Inflammatory macrophage (primary cell): Measurements from ENCODE around the gene BRAF.
"Not testable (repeated sequence)": the region's sequence is repeated elsewhere in the genome, so short reads cannot be mapped to it uniquely, and the experiment has no call there.

Experiments used
- DNase-seq, 2 donors: peaks; one replicate each; pipeline ENCODE4 v3.0.0-alpha.2; 2020 to 2022
- total RNA-seq, 18 experiments: gene quantifications; one replicate each; lab custom pipeline; 2026; ENCODE audit warnings: mixed read lengths in 6 of 18, inconsistent platforms in 2 of 18; lab: John Stamatoyannopoulos, UW

Gene BRAF
- total RNA-seq = 19.6 to 63.6 (median 40.1) reads per million in 18 experiments

- peak; percentile 91 for DNase-seq
These were observed at the start of gene BRAF for GRCh38 chr7:140924821-140925421. Gene BRAF (minus strand): TSS chr7:140924929. CDS start chr7:140924703, 226 bp downstream.

GRCh38 chr7:140972876-140973829 is 48.4 kb upstream of the BRAF start:
- no peak for DNase-seq

- no peak for DNase-seq
These were observed 47.6 kb upstream of the BRAF start for GRCh38 chr7:140972344-140972743.

- no peak for DNase-seq
These were observed 42.7 kb upstream of the BRAF start for GRCh38 chr7:140967438-140967837.

- no peak for DNase-seq
These were observed 42.0 kb upstream of the BRAF start for GRCh38 chr7:140966561-140967233.

- DNase-seq = no peak
These were observed 36.4 kb upstream of the BRAF start for GRCh38 chr7:140961117-140961516.

- DNase-seq = not testable (repeated sequence)
These were observed 32.3 kb upstream of the BRAF start for GRCh38 chr7:140956997-140957396.

GRCh38 chr7:140945940-140946339 is 21.2 kb upstream of the BRAF start:
- no peak for DNase-seq

GRCh38 chr7:140942242-140942641 is 17.5 kb upstream of the BRAF start:
- not testable (repeated sequence) for DNase-seq

GRCh38 chr7:140940898-140941297 is 16.2 kb upstream of the BRAF start:
- no peak for DNase-seq

- DNase-seq = no peak
These were observed 13.1 kb upstream of the BRAF start for GRCh38 chr7:140937702-140938264.

- DNase-seq = no peak
These were observed 4.0 kb upstream of the BRAF start for GRCh38 chr7:140928491-140929309.

GRCh38 chr7:140927945-140928344 is 3.2 kb upstream of the BRAF start:
- not testable (repeated sequence) for DNase-seq

GRCh38 chr7:140927351-140927750 is 2.6 kb upstream of the BRAF start:
- DNase-seq = no peak

- no peak for DNase-seq
These were observed 1.5 kb upstream of the BRAF start for GRCh38 chr7:140926021-140926817.

GRCh38 chr7:140924019-140924820 is 509 bp downstream of the BRAF start:
- peak; percentile 14 to 47 for DNase-seq

- DNase-seq = peak in 1 of 2 donors; percentile 2
These were observed 1.2 kb downstream of the BRAF start for GRCh38 chr7:140923358-140924006.

- DNase-seq = no peak
These were observed 1.9 kb downstream of the BRAF start for GRCh38 chr7:140922741-140923345.

- DNase-seq = no peak
These were observed 4.0 kb downstream of the BRAF start for GRCh38 chr7:140920745-140921144.
